IPS-NIHi11 (cell line): ENCODE results near the gene EEFSEC.

Experiments
- DNase-seq: peaks from one replicate; pipeline ENCODE4 v3.0.0; 2012; ENCODE audit warnings: mixed read lengths, low spot score

Gene EEFSEC

DNA sequence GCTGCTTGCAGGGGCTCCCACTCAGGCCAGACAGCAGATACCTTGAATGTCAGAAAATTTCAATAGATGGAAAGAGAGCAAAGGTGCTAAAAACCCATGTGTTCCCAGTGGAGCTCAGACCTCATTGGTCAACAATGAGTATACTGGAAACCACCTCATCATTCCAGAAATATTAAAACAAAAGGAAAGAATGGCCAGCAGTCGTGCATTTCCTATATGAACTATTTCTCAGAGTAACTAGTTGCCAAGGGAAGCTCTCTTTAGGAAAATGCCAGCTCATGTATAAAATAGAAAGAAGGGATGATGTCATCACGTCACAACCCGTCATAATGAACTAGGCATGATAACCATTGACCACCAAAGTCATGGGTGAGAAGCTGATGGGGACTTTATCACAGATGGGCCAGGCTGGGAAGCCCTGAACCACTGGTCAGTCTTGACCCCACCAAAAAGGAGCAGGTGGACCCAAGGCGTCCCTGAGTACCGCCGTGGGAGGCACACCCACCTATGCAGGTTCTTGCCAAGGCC, 295.9 kb downstream of the EEFSEC start:
- no peak for DNase-seq

DNA sequence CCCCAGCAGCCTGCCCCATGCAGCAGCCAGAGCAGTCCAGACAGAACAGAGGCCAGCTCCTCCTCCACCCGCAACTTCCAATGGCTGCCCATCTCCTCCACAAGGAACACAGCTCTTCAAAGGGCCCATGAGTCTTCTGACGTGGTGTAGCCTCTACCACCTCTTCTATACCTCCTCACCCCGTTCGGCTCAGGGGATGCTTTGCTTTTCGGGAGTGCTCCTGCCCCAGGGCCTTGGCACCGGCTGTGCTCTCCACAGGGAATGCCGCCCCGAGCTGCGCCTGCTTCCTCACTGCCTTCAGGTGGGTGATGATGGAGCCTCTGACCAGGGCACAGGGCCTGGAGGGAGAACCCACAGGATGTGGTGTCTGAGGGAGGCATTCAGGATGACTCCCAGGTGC, 298.8 kb downstream of the EEFSEC start:
- DNase-seq: no peak

DNA sequence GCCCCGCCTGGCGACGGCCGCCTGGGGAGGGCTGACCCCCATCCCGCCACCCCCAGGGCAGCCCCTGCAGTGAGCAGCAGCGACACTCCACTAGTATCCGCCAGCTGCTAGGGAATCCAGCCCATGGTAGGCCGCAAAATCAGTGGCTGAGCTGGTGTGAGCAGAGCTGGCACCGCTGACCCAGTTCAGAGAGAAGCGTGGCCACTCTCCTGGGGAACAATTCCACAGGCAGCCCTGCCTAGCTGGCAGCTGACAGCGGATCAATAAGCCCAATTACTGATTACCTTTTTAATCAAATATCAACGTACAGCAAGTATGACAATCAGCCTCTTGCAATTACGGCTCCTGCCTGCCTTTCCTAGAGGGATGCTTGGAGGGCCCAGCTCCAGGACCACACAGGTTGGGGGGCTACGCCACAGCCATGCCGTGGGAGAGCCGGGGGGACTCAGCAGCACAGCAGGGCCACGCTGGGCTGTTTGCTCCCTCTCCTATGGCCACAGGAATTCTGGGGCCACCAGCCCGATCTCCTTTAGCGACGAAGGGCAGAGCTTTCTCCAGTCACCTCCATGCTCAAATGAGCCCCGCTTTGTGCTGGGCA, 299.5 kb downstream of the EEFSEC start:
- no peak for DNase-seq

DNA sequence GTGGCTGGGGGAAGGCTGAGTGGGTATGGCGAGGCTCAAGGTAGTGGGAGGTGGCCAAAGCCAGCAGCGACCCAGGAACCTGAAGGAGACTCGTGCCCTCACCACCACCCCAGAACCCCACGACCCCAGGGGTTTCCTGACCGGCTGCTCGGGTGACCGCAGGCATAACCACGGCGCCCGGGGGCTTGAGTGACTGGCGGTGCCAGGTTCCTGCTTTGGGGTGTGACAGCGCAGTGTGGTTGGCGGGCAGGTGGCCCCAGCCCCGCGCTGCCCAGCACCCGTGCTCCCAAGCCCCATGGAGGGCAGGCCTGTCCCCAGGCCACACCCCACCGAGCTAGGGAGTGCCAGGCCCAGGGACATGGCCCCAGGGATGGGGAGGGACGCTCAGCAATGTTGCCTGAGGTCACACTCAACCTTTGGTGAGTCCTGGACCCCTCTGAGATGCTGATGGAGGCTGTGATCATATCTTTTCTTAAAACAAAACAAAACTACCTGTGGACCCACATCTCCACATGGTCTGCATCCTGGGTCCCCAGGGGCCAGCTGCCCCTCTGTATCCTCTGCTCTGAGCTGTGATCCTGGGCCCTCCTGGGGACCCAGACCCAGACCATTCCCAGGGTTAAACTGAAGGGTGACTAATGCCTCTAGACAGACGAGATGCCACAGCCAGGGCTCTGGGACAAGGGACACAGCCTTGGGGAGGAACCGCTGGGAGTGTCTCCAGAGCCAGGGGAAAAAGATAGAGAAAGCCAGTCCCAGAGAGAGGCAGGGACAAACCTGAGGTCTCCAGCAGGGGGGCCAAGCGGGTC, 300.4 kb downstream of the EEFSEC start:
- DNase-seq: no peak

DNA sequence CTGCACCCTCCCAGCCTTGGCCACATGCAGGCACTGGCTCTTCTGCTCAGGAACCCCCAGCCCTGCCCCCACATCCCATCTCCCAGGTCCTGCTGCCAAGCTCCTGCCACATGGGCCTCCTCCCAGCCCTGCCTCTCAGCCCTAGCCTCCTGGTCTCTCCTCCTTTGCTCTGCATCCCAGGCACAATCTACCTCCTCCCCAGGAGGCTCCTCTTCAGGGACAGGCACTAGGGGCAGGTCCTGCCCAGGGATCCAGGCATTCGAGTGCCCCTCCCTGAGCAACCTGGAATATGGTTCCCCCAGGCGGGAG, 301.0 kb downstream of the EEFSEC start:
- no peak for DNase-seq

DNA sequence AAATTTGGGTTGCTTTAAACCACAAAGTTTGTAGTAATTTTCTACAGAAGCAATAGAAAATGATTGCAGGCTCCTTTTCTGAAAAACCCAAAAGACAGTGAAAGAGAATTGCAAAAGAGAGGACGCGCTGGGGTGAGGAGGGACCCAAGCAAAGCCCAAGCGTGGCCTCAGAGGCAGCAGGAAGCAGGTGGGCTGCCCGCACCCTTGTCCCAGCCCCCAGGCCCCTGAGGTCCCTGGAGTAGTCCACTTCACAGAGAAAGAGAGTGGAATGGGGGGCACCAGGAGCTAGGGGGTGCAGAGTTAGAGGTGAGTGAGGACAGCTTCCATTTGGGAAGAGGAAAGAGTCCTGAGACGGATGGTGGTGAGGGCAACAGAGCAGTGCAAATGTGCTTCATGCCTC, 301.8 kb downstream of the EEFSEC start:
- DNase-seq: no peak

DNA sequence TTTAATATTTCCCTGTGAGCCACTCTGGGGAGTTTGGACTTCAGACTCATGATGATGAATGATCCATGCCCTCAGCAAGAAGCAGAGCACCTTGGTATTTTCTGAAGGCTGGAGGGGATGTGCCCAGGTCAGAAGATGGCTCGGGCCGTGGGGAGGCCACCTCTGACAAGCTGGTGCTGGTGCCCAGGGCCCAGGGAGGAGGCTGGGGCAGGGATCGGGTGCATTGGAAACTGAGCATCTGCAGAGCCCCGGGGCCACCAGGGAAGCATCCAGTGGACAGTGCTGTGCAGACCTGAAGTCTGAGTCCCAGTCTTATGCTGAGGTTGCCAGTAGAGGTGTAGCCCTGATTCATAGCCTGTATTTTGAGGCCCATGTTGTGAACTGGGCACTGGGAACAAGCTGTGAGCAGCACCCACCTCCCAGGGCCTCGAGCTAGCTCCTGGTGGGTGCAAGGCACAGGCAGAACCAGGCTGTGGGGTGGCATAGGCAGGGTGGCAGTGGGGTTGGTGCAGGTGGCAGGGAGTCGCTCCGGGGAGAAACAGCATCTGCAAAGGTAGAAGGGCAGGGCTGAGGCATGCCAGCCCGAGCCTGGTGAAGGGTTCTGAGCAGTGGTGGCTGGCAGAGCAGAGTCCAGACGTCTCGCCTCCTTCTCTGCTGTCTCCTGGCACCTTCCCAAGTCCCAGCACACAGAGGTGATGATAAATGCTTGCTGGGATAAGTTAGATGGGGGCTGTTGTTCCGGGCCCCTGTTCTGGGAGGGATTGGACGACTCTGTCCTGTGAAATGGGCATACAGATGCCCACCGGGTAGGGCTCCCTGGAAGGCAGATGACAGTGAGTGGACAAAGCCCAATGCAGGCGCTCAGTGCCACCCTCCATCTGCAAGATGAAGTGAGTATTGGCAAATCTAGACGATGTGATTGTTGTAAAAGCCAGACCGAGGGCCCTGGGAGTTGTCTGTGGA, 302.8 kb downstream of the EEFSEC start:
- no peak for DNase-seq

DNA sequence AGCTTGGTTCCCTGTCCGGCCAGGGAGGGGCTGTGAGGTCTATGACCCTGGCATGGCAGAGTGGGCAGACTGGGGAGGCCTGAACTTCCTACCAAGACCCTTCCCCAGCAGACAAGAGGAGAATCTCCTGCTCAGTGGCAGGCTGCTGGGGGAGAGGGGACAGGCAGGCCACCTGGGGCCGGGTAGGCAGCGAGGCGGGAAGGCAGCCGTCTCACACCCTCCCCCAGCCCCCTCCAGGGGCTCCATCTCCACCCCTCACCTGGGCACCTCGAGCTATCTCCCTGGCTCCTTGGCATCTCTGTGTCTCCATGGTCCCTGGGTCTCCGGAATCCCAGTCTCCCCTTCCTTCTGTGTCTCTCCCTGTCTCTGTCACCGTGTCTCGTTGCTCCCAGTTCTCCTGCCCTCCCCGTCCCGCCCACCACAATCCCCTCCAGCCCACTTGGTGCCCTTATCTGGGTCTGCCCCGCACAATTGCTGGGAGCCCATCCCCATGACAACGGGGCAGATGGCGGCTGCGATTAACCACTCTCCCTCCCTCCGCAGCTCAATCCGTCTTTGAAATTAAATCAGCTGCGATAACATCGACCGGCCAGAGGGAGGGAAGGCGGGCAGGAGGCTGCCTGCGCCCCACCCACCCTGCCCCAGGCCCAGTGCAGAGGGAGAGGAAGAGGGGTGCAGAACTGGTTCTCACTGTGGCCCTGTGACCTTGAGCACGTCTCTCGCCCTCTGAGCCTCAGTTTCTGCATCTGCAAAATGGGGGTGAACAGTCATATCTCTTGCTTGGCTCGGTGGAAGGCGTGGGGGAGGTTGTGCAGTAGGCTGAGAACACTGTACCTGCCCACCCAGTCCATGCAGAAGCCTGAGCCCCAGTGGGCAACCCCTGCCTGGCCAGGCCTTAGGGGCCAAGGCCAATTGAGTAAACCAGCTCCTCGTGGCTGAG, 303.8 kb downstream of the EEFSEC start:
- peak; percentile 75 for DNase-seq

DNA sequence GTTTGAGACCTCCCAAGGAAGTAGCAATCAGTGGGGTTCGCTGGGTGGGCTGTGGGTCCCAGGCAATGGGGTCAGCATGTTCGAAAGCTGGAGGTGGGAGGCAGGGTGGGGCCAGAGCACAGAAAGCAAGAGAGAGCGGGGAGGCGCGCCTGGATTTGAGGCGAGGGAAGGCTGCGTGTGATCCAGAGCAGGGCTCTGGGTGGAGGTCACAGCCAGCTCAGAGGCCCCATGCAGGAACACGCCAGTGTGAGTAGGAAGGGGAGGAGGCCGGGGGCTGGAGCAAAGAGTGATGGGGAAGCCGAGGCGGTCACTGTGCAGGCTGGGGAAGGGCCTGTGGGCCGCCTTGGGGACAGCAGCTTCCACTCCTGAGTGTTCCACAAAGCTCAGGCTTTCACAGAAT, 304.7 kb downstream of the EEFSEC start:
- no peak for DNase-seq
